Measurements from ENCODE around the gene ORAI3.

- TF ChIP-seq POLR2A (IDR thresholded peaks at IDR 0.05; ENCODE audit: low read length) (peak; percentile 52), GATA1 (IDR thresholded peaks at IDR 0.05; ENCODE audit: low read depth, low read length) (no peak)
Observed at GRCh38 chr16:30948667-30949649, at the start of gene ORAI3.
